ENCODE results near the gene ZNF302. TPM values are rescaled to one million over a fixed set of nuclear protein-coding genes. Genes with fewer than 3 reads are reported as not detected.

The ZNF302 gene
- total and polyA plus RNA-seq, 4 donors = 5.8 to 18.6 (median 13.6) TPM

DNA sequence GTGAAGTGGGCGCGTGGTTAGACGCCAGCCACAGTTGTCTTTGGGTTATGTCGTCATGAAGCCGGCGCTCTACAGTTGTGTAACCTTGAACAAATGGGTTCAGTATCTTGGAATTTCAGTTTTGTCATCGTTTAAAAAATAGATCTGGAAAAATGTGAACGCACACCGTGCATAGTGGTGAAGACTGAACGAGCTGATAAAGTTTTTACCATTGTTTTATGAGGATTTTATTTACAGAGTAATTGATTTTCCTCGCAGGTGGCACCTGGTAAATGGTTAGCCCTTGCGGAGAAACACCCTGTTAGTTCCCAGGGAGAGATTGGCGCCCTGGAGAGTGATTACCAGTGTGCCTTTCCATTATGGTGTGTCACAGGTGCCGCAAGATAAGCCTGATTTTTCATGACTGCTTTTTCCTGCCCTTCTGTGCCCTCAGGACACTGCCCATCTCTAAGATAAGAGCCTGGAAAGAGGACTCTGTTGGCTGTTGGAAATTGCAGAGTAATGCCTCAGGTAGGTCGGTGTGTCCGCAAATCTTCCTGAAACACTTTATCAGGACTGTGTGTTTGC, 57.1 kb downstream of the ZNF302 start (continued):
- TF ChIP-seq SP1 (IDR thresholded peaks at IDR 0.05) (no peak), JUND (IDR thresholded peaks at IDR 0.05) (no peak)

Small RNAs within 50 kb of the gene (small RNA-seq; reads per million reads assigned to genes)
- gene RF00611 = not detected

Other genes with a start within 250 kb of the ZNF302 start
- 10 to 100 TPM; 40.2 to 46.3 TPM for gene UBA2, start 249.3 kb upstream of the ZNF302 start, total RNA-seq
- 10 to 100 TPM; 15.9 to 20.5 TPM for gene UBA2, start 249.3 kb upstream of the ZNF302 start, polyA plus RNA-seq
- gene WTIP, start 195.9 kb upstream of the ZNF302 start, total RNA-seq = 1 to 10 TPM; 2.4 to 2.7 TPM
- under 1 TPM; 0.08 to 0.88 TPM for gene WTIP, start 195.9 kb upstream of the ZNF302 start, polyA plus RNA-seq
- under 1 TPM; 0.09 to 0.50 TPM for gene SCGB2B2, start 519 bp upstream of the ZNF302 start, total RNA-seq
- under 1 TPM in 1 of 2 donors, not detected in 1; 0.25 TPM for gene SCGB2B2, start 519 bp upstream of the ZNF302 start, polyA plus RNA-seq
- 10 to 100 TPM in 1 of 2 donors, 1 to 10 TPM in 1; 9.6 to 15.2 TPM for gene ZNF181, start 56.6 kb downstream of the ZNF302 start, total RNA-seq
- 10 to 100 TPM in 1 of 2 donors, 1 to 10 TPM in 1; 8.9 to 10.4 TPM for gene ZNF181, start 56.6 kb downstream of the ZNF302 start, polyA plus RNA-seq
- 1 to 10 TPM; 2.1 to 2.6 TPM for gene ZNF599, start 95.5 kb downstream of the ZNF302 start, total RNA-seq
- gene ZNF599, start 95.5 kb downstream of the ZNF302 start, polyA plus RNA-seq = 1 to 10 TPM; 1.5 to 2.1 TPM
- gene ZNF30, start 249.2 kb downstream of the ZNF302 start, total RNA-seq = 1 to 10 TPM; 1.8 TPM
- gene ZNF30, start 249.2 kb downstream of the ZNF302 start, polyA plus RNA-seq = 1 to 10 TPM; 1.3 to 1.6 TPM